Motor neuron (in vitro differentiated cells): ENCODE data around the gene PLA2G15. TPM values are rescaled to one million over a fixed set of nuclear protein-coding genes. Genes with fewer than 3 reads are reported as not detected.

Experiments used
- ATAC-seq, 8 experiments: fragments of 200-7000 bp; cut with Tn5 transposase; replicated peaks in 6 of 8; 2 replicates each; pipeline ENCODE4 v1.8.0; 2021; ENCODE audit warnings: mild to moderate bottlenecking in 8 of 8, moderate library complexity in 8 of 8
- H3K27ac ChIP-seq, 2 donors: fragments of 250-450 bp; sonication (Bioruptor Pico); 2 replicates each; pipeline ENCODE4 v1.9.0; 2021; ENCODE audit warnings: antibody characterized with exemption in 2 of 2, mild to moderate bottlenecking in 2 of 2, moderate library complexity in 1 of 2
- H3K4me1 ChIP-seq, 2 donors: fragments of 250-450 bp; sonication (Bioruptor Pico); replicated peaks in 1 of 2; 2 replicates each; pipeline ENCODE4 v1.6.1; 2021; ENCODE audit warnings: antibody characterized with exemption in 2 of 2, mild to moderate bottlenecking in 2 of 2, moderate library complexity in 1 of 2
- H3K4me3 ChIP-seq, 5 donors: fragments of 250-450 bp; sonication (Bioruptor Pico); 2 replicates each; pipeline ENCODE4 v1.9.0; 2021; ENCODE audit warnings: antibody characterized with exemption in 5 of 5, mild to moderate bottlenecking in 5 of 5, moderate library complexity in 4 of 5
- WGBS, 10 experiments: fragments of 450-650 bp; shearing (Covaris generic); methylation state at CpG; one replicate each; pipeline ENCODE4 v1.0.0; 2022; 5-methylcytosine and 5-hydroxymethylcytosine counted together
- in situ Hi-C, 9 experiments: fragments of 400-800 bp; cut with MboI; loops; one replicate each; pipeline ENCODE4 v1.15.0; 2021; ENCODE audit warnings: low sequenced_read_pairs in 9 of 9, low pct_unique_long_range_greater_than_20kb in 2 of 9; ENCODE audit not compliant: unreplicated experiment in 9 of 9
- total RNA-seq, 8 experiments: library from RNA; unstranded; fragments of 300-600 nt; gene quantifications; 2 replicates each; pipeline versions ENCODE4 v1.2.3 to v1.2.4, GENCODE V29; 2022

Gene PLA2G15
- total RNA-seq, 8 experiments from 2014 or later, result 8.3 to 25.1 (median 9.5) TPM

DNA sequence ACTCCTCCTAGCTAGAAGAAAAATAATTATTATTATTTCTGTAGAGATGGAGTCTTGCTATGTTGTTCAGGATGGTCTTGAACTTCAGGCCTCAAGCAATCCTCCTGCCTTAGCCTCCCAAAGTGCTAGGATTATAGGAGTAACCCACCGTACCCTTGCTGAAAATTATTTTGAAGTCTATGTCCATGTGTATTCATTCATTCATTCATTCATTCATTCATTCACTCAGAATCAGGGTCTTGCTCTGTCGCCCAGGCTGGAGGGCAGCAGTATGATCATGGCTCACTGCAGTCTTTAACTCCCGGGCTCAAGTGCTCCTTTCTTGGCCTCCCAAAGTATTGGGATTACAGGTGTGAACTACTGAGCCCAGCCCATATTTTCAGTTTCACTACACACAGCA is 61.5 kb downstream of the PLA2G15 start:
- in situ Hi-C loops, result no loop called here
- WGBS, 10 experiments, result 72 to 100% (median 100%) methylated on average over 1 to 3 of the region's 3 CpGs; no CpG with 5 or more reads in 2 of the 10 experiments
- Histone ChIP-seq H3K4me3 (no peak overlapping the region), H3K4me1 (peaks cover 9 to 10% of the 10 kb centered on the region in 2 donors), H3K27ac (no peak overlapping the region)
- no peak for ATAC-seq

GRCh38 chr16:68309799-68310198 is 64.6 kb downstream of the PLA2G15 start:
- ATAC-seq, result no peak
- WGBS, 10 experiments, result 15 to 64% (median 47%) methylated on average over 1 to 6 of the region's 6 CpGs
- in situ Hi-C loops, result no loop called here
- Histone ChIP-seq H3K27ac (peak overlapping the region; percentile 68 to 83), H3K4me3 (peak overlapping the region; percentile 68 to 90 (median 78)), H3K4me1 (peaks cover 17 to 18% of the 10 kb centered on the region in 2 donors)

DNA sequence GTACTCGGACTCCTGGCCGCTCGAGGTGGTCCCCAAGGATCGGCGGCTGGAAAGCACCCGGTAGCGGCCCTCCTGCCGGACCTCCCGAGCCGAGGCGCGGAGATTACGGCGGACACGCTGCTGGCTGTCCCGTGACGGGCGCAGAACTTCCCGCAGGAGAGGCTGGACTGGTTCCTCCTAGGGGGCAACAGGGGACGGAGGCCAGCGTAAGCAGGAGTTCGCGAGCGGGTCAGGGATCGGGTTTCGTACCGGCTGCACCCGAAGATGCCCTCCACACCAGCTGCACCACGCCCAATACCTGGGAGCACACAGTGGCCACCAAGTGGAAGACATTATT is 65.2 kb downstream of the PLA2G15 start:
- WGBS, 10 experiments, result 0% methylated on average over 6 to 13 of the region's 29 CpGs; no CpG with 5 or more reads in 8 of the 10 experiments
- ATAC-seq, result peak; percentile 37 to 60 (median 44)
- Histone ChIP-seq H3K4me3 (peak overlapping the region; percentile 68 to 90 (median 78)), H3K27ac (peak overlapping the region; percentile 68 to 83), H3K4me1 (peaks cover 17 to 18% of the 10 kb centered on the region in 2 donors)
- in situ Hi-C loops, result no loop called here

Other genes with a start within 250 kb of the PLA2G15 start
- gene DPEP2, start 245.9 kb upstream of the PLA2G15 start, total RNA-seq, result under 1 TPM in 3 of 8 experiments, not detected in 5; 0.13 to 0.57 (median 0.42) TPM
- not detected for gene DPEP2NB, start 229.5 kb upstream of the PLA2G15 start, total RNA-seq
- 10 to 100 TPM in 3 of 8 experiments, 1 to 10 TPM in 5; 5.6 to 15.8 (median 9.0) TPM for gene DDX28, start 222.1 kb upstream of the PLA2G15 start, total RNA-seq
- gene DUS2, start 222.1 kb upstream of the PLA2G15 start, total RNA-seq, result 10 to 100 TPM in 7 of 8 experiments, 1 to 10 TPM in 1; 9.0 to 19.2 (median 12.8) TPM
- 10 to 100 TPM; 14.0 to 27.0 (median 19.1) TPM for gene NFATC3, start 160.0 kb upstream of the PLA2G15 start, total RNA-seq
- gene ESRP2, start 9.2 kb upstream of the PLA2G15 start, total RNA-seq, result 1 to 10 TPM in 3 of 8 experiments, under 1 TPM in 5; 0.33 to 4.6 (median 0.73) TPM
- gene SLC7A6, start 19.2 kb downstream of the PLA2G15 start, total RNA-seq, result 10 to 100 TPM in 7 of 8 experiments, 1 to 10 TPM in 1; 7.5 to 36.4 (median 13.5) TPM
- 10 to 100 TPM; 12.7 to 29.4 (median 17.9) TPM for gene SLC7A6OS, start 65.6 kb downstream of the PLA2G15 start, total RNA-seq
- 10 to 100 TPM; 28.3 to 76.4 (median 37.3) TPM for gene PRMT7, start 65.6 kb downstream of the PLA2G15 start, total RNA-seq
- gene SMPD3, start 203.1 kb downstream of the PLA2G15 start, total RNA-seq, result 10 to 100 TPM in 5 of 8 experiments, 1 to 10 TPM in 2, under 1 TPM in 1; 0.51 to 28.4 (median 20.1) TPM